BJ (cell line): Measurements from ENCODE around the gene MMP2. TPM values are rescaled to one million over a fixed set of nuclear protein-coding genes. Genes with fewer than 3 reads are reported as not detected.

Source experiments
- CTCF ChIA-PET: fragments of 350-600 bp; formaldehyde crosslinking; extraction: SDS; loops from one replicate; lab custom pipeline; 2021; ENCODE audit warnings: antibody characterized with exemption, inconsistent platforms; lab: Yijun Ruan, JAX
- POLR2A ChIA-PET: fragments of 300-600 bp; sonication (Branson Sonifier 250); formaldehyde crosslinking; extraction: SDS; loops from one replicate; lab custom pipeline; 2021; ENCODE audit warnings: antibody characterized with exemption; lab: Charles Lee
- DNase-seq: peaks from one replicate; pipeline ENCODE4 v3.0.0-alpha.2; 2011; ENCODE audit warnings: low read depth
- H3K27me3 ChIP-seq: 2 replicates; pipeline ENCODE4 v1.6.0; 2011; ENCODE audit warnings: low read length; ENCODE audit not compliant: control insufficient read depth, insufficient read depth
- H3K36me3 ChIP-seq: 2 replicates; pipeline ENCODE4 v1.5.1; 2011; ENCODE audit warnings: low read length; ENCODE audit not compliant: control insufficient read depth, insufficient read depth
- H3K4me3 ChIP-seq: 2 replicates; pipeline ENCODE4 v1.5.1; 2011; ENCODE audit warnings: low read depth, mild to moderate bottlenecking, control low read depth, low read length
- CTCF ChIP-seq: IDR thresholded peaks from 2 replicates; pipeline ENCODE4 v1.5.1; 2011; ENCODE audit warnings: low read depth, mild to moderate bottlenecking, control low read depth, inconsistent platforms, low read length, moderate library complexity; ENCODE audit not compliant: insufficient read depth
- polyA plus RNA-seq: library from polyadenylated mRNA; depleted of rRNA; stranded (reverse); fragments of >200 nt; gene quantifications from 2 replicates; pipeline ENCODE4 v1.2.3, GENCODE V29; 2011

MMP2 gene
- polyA plus RNA-seq, 1 experiment = 1,609 TPM

- TF ChIP-seq CTCF = no peak
- CTCF ChIA-PET = interaction anchor here (1.1 kb wide), 1 partner anchor 172 kb away, joined by 3 read pairs; no protein-coding TSS in a partner anchor
- POLR2A ChIA-PET = no interaction called here
These were observed 51.4 kb downstream of the MMP2 start for GRCh38 chr16:55530316-55530856.

GRCh38 chr16:55532227-55532626 lies 53.2 kb downstream of the MMP2 start:
- TF ChIP-seq CTCF = no peak
- ChIA-PET POLR2A (interaction anchor here (0.7 kb wide), 1 partner anchor 23 kb away, joined by 3 read pairs; no protein-coding TSS in a partner anchor), CTCF (interaction anchor here (0.6 to 1.8 kb wide), 3 partner anchors 18 to 67 kb away, joined by 3 to 9 read pairs (median 6); no protein-coding TSS in a partner anchor)
- Histone ChIP-seq H3K4me3 (no peak overlapping the region), H3K27me3 (no peaks in the 10 kb centered on the region), H3K36me3 (no peaks in the 10 kb centered on the region)
- DNase-seq = no peak

More at GRCh38 chr16:55530316-55530856, 51.4 kb downstream of the MMP2 start:
- no peaks in the 10 kb centered on the region for H3K36me3 ChIP-seq
- no peaks in the 10 kb centered on the region for H3K27me3 ChIP-seq
- H3K4me3 ChIP-seq = no peak overlapping the region
- no peak for DNase-seq

GRCh38 chr16:55534756-55535155 lies 55.8 kb downstream of the MMP2 start:
- no peak for DNase-seq
- Histone ChIP-seq H3K36me3 (no peaks in the 10 kb centered on the region; the same call in 1 of the 2 replicates), H3K4me3 (no peak overlapping the region), H3K27me3 (no peaks in the 10 kb centered on the region)
- TF ChIP-seq CTCF = no peak
- CTCF ChIA-PET = interaction anchor here (1.8 to 6.3 kb wide), 2 partner anchors 9 to 69 kb away, joined by 4 to 56 read pairs; no protein-coding TSS in a partner anchor
- POLR2A ChIA-PET = no interaction called here

- no peak for TF ChIP-seq CTCF
- Histone ChIP-seq H3K4me3 (no peak overlapping the region), H3K36me3 (no peaks in the 10 kb centered on the region; the same call in 1 of the 2 replicates), H3K27me3 (no peaks in the 10 kb centered on the region)
- CTCF ChIA-PET = interaction anchor here (0.7 to 6.3 kb wide), 4 partner anchors 15 to 87 kb away, joined by 3 to 56 read pairs (median 4); no protein-coding TSS in a partner anchor
- DNase-seq = no peak
- POLR2A ChIA-PET = no interaction called here
These were observed 60.1 kb downstream of the MMP2 start for GRCh38 chr16:55539049-55539448.

- no peak for TF ChIP-seq CTCF
- no peak for DNase-seq
- CTCF ChIA-PET = interaction anchor here (0.9 to 6.3 kb wide), 3 partner anchors 40 to 164 kb away, joined by 3 to 56 read pairs (median 3); no protein-coding TSS in a partner anchor
- POLR2A ChIA-PET = no interaction called here
- H3K27me3 ChIP-seq = no peaks in the 10 kb centered on the region
- H3K4me3 ChIP-seq = no peak overlapping the region
- H3K36me3 ChIP-seq = no peaks in the 10 kb centered on the region; the same call in 1 of the 2 replicates
These were observed 60.5 kb downstream of the MMP2 start for GRCh38 chr16:55539488-55539887.
